DND-41 (cell line): ENCODE results near the gene APOL5.

Experiments used
- CTCF ChIP-seq: IDR thresholded peaks from 2 replicates; pipeline ENCODE4 v1.5.1; 2012; ENCODE audit warnings: borderline replicate concordance, low read length, moderate library complexity, mild to moderate bottlenecking; ENCODE audit not compliant: poor library complexity, severe bottlenecking; ENCODE audit errors: extremely low read depth
- EZH2 ChIP-seq: IDR thresholded peaks from 3 replicates; pipeline ENCODE4 v1.6.1; 2012; ENCODE audit warnings: borderline replicate concordance, low read depth, mild to moderate bottlenecking, moderate library complexity, low read length, inconsistent platforms; ENCODE audit not compliant: severe bottlenecking

GRCh38 chr22:35740616-35741015 is 22.9 kb downstream of the APOL5 start:
- TF ChIP-seq CTCF (no peak), EZH2 (no peak)
